ENCODE results near the gene PHTF2.
"Not testable (repeated sequence)": the region's sequence is repeated elsewhere in the genome, so short reads cannot be mapped to it uniquely, and the experiment has no call there.

PHTF2 gene

GRCh38 chr7:77846317-77847092 lies 47.9 kb downstream of the PHTF2 start:
- Histone ChIP-seq H3K27ac (ENCODE audit: low read depth, low read length, severe bottlenecking) (no peak overlapping the region), H3K36me3 (ENCODE audit: control insufficient read depth, insufficient read depth, low read length) (no peaks in the 10 kb centered on the region), H3K4me1 (ENCODE audit: control insufficient read depth, insufficient read depth, low read length, poor library complexity, severe bottlenecking) (no peaks in the 10 kb centered on the region), H3K9me3 (ENCODE audit: control insufficient read depth, low read length) (no peaks in the 10 kb centered on the region), H3K4me3 (ENCODE audit: extremely low read depth, insufficient read depth, low read length, poor library complexity, severe bottlenecking) (no peak overlapping the region)
- 83 to 92% methylated on average over 2 to 3 of the region's 8 CpGs for WGBS, 2 experiments (ENCODE audit: insufficient coverage in 2 of 2)

DNA sequence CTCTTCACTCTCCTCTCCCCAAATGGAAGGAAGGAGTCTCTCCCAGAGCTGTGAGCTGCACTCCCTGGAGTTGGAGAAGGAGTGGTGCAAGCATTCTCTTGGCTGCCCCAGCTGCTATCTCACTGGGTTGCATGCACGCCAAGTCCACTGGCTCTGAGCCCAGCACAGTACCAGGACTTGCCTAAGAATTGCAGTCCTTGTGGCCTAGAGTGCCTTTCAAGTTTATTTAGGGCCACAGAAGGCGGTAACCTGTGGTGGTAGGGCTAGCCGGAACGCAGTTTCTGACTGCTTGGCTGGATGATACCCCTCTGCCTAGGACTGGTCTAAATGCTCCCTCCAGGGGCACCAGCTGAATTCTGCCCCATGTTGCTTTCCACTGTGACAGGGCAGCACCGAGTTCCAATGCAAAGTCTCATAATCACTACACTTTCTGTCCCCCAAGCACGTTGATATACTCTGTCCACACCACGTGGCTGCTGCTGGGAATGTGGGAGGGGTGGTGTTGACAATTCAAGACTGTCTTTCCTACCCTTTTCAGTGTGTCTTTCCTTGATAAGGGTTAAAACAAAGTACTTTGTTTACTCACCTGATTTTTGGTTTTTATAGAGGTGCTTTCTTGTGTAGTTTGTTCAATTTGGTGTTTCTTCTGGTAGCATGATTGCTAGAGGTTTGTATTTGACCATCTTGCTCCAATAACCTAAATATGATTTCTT lies 57.0 kb downstream of the PHTF2 start:
- H3K36me3 ChIP-seq (ENCODE audit: control insufficient read depth, insufficient read depth, low read length): no peaks in the 10 kb centered on the region
- H3K27ac ChIP-seq (ENCODE audit: low read depth, low read length, severe bottlenecking): no peak overlapping the region
- no peaks in the 10 kb centered on the region for H3K9me3 ChIP-seq (ENCODE audit: control insufficient read depth, low read length)
- WGBS, 2 experiments (ENCODE audit: insufficient coverage in 2 of 2): 92 to 94% methylated on average over 4 to 5 of the region's 7 CpGs
- H3K4me1 ChIP-seq (ENCODE audit: control insufficient read depth, insufficient read depth, low read length, poor library complexity, severe bottlenecking): no peaks in the 10 kb centered on the region
- no peak overlapping the region for H3K4me3 ChIP-seq (ENCODE audit: extremely low read depth, insufficient read depth, low read length, poor library complexity, severe bottlenecking)

DNA sequence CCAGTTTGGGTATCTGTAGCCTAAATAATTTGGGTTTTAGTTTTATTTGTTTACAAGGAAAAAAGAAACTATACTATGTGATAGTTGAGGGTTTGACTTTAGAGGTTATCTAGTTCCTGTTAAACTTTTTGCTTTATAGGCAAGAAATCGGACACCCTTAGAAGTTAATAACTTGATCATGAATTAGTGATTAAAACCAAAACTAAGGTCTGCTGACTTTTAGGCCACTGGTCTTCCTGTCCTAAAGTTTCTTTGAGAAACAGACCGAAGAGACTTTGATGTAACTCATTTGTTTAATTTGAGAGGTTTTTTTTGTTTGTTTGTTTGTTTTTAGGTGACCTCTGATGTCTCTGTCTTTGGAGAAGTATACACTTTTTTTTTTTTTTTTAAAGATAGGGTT lies 59.7 kb downstream of the PHTF2 start:
- Histone ChIP-seq H3K27ac (ENCODE audit: low read depth, low read length, severe bottlenecking) (no peak overlapping the region), H3K4me1 (ENCODE audit: control insufficient read depth, insufficient read depth, low read length, poor library complexity, severe bottlenecking) (no peaks in the 10 kb centered on the region), H3K4me3 (ENCODE audit: extremely low read depth, insufficient read depth, low read length, poor library complexity, severe bottlenecking) (no peak overlapping the region), H3K9me3 (ENCODE audit: control insufficient read depth, low read length) (no peaks in the 10 kb centered on the region), H3K36me3 (ENCODE audit: control insufficient read depth, insufficient read depth, low read length) (no peaks in the 10 kb centered on the region)
- 100% methylated on average over 1 of the region's 2 CpGs for WGBS, 2 experiments (ENCODE audit: insufficient coverage in 2 of 2)

DNA sequence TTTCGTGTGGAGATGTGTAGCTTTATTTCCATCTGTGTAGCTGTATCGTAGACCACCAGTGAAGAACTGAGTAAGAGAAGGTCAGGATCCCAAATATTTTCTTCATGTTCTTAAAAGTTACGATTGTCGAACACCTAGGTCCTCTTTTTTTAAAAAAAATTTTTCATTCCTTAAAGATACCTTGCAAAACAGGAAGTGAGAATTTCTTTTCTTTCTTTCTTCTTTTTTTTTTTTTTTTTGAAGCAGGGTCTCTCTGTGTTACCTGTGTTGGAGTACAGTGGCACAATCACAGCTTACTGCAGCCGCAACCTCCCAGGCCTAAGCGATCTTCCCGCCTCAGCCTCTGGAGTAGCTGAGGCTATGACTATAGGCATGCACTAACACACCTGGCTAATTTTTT lies 60.8 kb downstream of the PHTF2 start:
- Histone ChIP-seq H3K36me3 (ENCODE audit: control insufficient read depth, insufficient read depth, low read length) (no peaks in the 10 kb centered on the region), H3K4me1 (ENCODE audit: control insufficient read depth, insufficient read depth, low read length, poor library complexity, severe bottlenecking) (no peaks in the 10 kb centered on the region), H3K4me3 (ENCODE audit: extremely low read depth, insufficient read depth, low read length, poor library complexity, severe bottlenecking) (no peak overlapping the region), H3K27ac (ENCODE audit: low read depth, low read length, severe bottlenecking) (no peak overlapping the region), H3K9me3 (ENCODE audit: control insufficient read depth, low read length) (no peaks in the 10 kb centered on the region)
- WGBS, 2 experiments (ENCODE audit: insufficient coverage in 2 of 2): 78 to 96% methylated on average over 4 to 5 of the region's 7 CpGs

DNA sequence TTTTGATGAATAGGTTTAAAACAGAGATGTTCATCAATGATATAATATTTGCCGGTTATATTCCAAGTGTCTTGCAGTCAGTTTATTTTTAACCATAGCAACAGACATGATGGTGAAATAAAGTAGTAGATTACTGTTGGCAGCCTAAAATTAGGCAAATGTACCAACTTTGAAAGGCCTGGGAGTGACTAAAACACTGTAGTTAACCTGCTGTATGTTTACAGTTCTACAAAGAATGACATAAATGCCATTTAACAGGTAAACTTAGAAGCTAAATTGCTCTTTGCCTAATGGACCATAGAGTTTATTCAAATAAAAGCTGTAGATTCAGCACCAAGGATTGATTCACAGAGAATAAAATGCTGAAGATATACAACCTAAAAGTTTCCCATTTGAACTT lies 64.1 kb downstream of the PHTF2 start:
- Histone ChIP-seq H3K4me3 (ENCODE audit: extremely low read depth, insufficient read depth, low read length, poor library complexity, severe bottlenecking) (no peak overlapping the region), H3K36me3 (ENCODE audit: control insufficient read depth, insufficient read depth, low read length) (no peaks in the 10 kb centered on the region), H3K4me1 (ENCODE audit: control insufficient read depth, insufficient read depth, low read length, poor library complexity, severe bottlenecking) (peaks cover 6% of the 10 kb centered on the region), H3K9me3 (ENCODE audit: control insufficient read depth, low read length) (no peaks in the 10 kb centered on the region), H3K27ac (ENCODE audit: low read depth, low read length, severe bottlenecking) (no peak overlapping the region)
- WGBS, 2 experiments (ENCODE audit: insufficient coverage in 2 of 2): no CpG with 5 or more reads among the region's 1 CpG

DNA sequence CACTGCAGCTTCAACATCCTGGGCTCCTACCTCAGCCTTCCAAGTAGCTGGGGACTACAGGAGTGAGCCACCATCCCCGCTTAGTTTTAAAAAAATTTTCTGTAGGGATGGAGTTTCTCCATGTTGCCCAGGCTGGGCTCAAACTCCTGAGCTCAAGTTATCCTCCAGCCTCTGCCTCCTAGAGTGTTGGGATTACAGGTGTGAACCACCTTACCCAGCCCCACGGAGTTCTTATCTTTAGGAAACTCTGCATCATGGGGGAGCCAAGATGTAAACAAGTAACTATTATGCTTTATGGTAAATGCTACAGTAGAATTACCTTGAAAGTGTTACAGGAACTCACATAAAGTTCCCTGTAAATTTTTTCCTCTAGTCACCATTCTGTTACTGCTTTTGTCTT lies 65.3 kb downstream of the PHTF2 start:
- H3K27ac ChIP-seq (ENCODE audit: low read depth, low read length, severe bottlenecking): no peak overlapping the region
- no peaks in the 10 kb centered on the region for H3K36me3 ChIP-seq (ENCODE audit: control insufficient read depth, insufficient read depth, low read length)
- H3K4me1 ChIP-seq (ENCODE audit: control insufficient read depth, insufficient read depth, low read length, poor library complexity, severe bottlenecking): peaks cover 6% of the 10 kb centered on the region
- no peak overlapping the region for H3K4me3 ChIP-seq (ENCODE audit: extremely low read depth, insufficient read depth, low read length, poor library complexity, severe bottlenecking)
- WGBS, 2 experiments (ENCODE audit: insufficient coverage in 2 of 2): no CpG with 5 or more reads among the region's 2 CpGs
- no peaks in the 10 kb centered on the region for H3K9me3 ChIP-seq (ENCODE audit: control insufficient read depth, low read length)

GRCh38 chr7:77866370-77866769 lies 67.8 kb downstream of the PHTF2 start:
- 88 to 89% methylated on average over 1 to 2 of the region's 3 CpGs for WGBS, 2 experiments (ENCODE audit: insufficient coverage in 2 of 2)
- H3K36me3 ChIP-seq (ENCODE audit: control insufficient read depth, insufficient read depth, low read length): peaks cover 3% of the 10 kb centered on the region
- peaks cover 6% of the 10 kb centered on the region for H3K4me1 ChIP-seq (ENCODE audit: control insufficient read depth, insufficient read depth, low read length, poor library complexity, severe bottlenecking)
- no peak overlapping the region for H3K27ac ChIP-seq (ENCODE audit: low read depth, low read length, severe bottlenecking)
- H3K9me3 ChIP-seq (ENCODE audit: control insufficient read depth, low read length): no peaks in the 10 kb centered on the region
- no peak overlapping the region for H3K4me3 ChIP-seq (ENCODE audit: extremely low read depth, insufficient read depth, low read length, poor library complexity, severe bottlenecking)

- WGBS, 2 experiments (ENCODE audit: insufficient coverage in 2 of 2): 100% methylated on average over 1 of the region's 3 CpGs; no CpG with 5 or more reads in 1 of the 2 experiments
- H3K27ac ChIP-seq (ENCODE audit: low read depth, low read length, severe bottlenecking): no peak overlapping the region
Measured at GRCh38 chr7:77866786-77867536, 68.4 kb downstream of the PHTF2 start.

GRCh38 chr7:77867537-77867865 lies 68.9 kb downstream of the PHTF2 start:
- peaks cover 6% of the 10 kb centered on the region for H3K4me1 ChIP-seq (ENCODE audit: control insufficient read depth, insufficient read depth, low read length, poor library complexity, severe bottlenecking)
- H3K36me3 ChIP-seq (ENCODE audit: control insufficient read depth, insufficient read depth, low read length): peaks cover 3% of the 10 kb centered on the region
- WGBS, 2 experiments (ENCODE audit: insufficient coverage in 2 of 2): 100% methylated on average over 1 of the region's 1 CpG; no CpG with 5 or more reads in 1 of the 2 experiments
- H3K27ac ChIP-seq (ENCODE audit: low read depth, low read length, severe bottlenecking): no peak overlapping the region
- no peak overlapping the region for H3K4me3 ChIP-seq (ENCODE audit: extremely low read depth, insufficient read depth, low read length, poor library complexity, severe bottlenecking)
- no peaks in the 10 kb centered on the region for H3K9me3 ChIP-seq (ENCODE audit: control insufficient read depth, low read length)

More at GRCh38 chr7:77866786-77867536, 68.4 kb downstream of the PHTF2 start:
- H3K4me3 ChIP-seq (ENCODE audit: extremely low read depth, insufficient read depth, low read length, poor library complexity, severe bottlenecking): no peak overlapping the region
- H3K36me3 ChIP-seq (ENCODE audit: control insufficient read depth, insufficient read depth, low read length): peaks cover 3% of the 10 kb centered on the region
- peaks cover 6% of the 10 kb centered on the region for H3K4me1 ChIP-seq (ENCODE audit: control insufficient read depth, insufficient read depth, low read length, poor library complexity, severe bottlenecking)
- H3K9me3 ChIP-seq (ENCODE audit: control insufficient read depth, low read length): no peaks in the 10 kb centered on the region

GRCh38 chr7:77872256-77872655 lies 73.7 kb downstream of the PHTF2 start:
- not testable (repeated sequence) for H3K36me3 ChIP-seq (ENCODE audit: control insufficient read depth, insufficient read depth, low read length); H3K4me3 ChIP-seq (ENCODE audit: extremely low read depth, insufficient read depth, low read length, poor library complexity, severe bottlenecking); H3K27ac ChIP-seq (ENCODE audit: low read depth, low read length, severe bottlenecking); H3K9me3 ChIP-seq (ENCODE audit: control insufficient read depth, low read length); H3K4me1 ChIP-seq (ENCODE audit: control insufficient read depth, insufficient read depth, low read length, poor library complexity, severe bottlenecking)
- WGBS, 2 experiments (ENCODE audit: insufficient coverage in 2 of 2): 88 to 100% methylated on average over 1 of the region's 1 CpG
